Urothelium cell line (cell line): ENCODE results near the gene TPRA1.
A peak's percentile ranks its signal among the peaks of the same experiment; 100 is the strongest.
"Not testable (repeated sequence)": the region's sequence is repeated elsewhere in the genome, so short reads cannot be mapped to it uniquely, and the experiment has no call there.

Experiments
- DNase-seq: peaks from one replicate; pipeline ENCODE4 v3.0.0; 2011; ENCODE audit warnings: low spot score, mixed read lengths
- FAIRE-seq: peaks from 2 replicates; lab custom pipeline; 2011; peaks lifted over from hg19 to GRCh38; lab: Jason Lieb, UNC

TPRA1 gene

DNA sequence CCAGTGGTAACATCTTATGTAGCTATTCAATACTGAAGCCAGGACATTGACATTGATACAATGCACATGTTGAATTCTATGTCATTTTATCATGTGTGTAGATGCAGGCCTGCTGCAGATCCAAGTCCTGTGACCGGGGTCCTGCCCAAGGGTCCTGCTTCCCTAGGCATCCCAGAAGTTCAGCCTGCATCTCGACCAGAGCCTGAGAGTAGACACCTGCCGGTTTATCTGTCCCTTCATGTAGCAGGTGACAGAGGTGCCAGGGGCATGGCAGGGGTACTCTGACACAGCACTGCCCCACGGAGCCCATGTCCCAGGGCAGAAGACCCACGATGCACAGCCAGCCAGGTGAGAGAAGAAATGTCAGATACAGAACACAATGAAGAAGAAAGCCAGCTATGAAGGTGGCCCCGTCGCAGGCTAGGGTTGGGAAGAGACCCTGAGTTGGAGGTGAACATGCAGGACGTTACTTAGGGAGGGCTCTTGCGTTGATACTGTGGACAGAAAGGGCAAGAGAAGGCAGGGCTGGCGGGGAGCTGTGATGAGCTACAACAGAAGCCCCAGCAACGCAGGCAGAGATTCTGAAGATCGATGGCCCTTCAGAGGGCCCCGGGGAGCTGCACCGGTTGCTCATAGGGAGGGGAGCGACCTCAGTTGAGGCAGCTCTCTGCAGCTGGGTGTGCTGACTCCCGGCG, 51.0 kb downstream of the TPRA1 start:
- no peak for FAIRE-seq
- DNase-seq = no peak

DNA sequence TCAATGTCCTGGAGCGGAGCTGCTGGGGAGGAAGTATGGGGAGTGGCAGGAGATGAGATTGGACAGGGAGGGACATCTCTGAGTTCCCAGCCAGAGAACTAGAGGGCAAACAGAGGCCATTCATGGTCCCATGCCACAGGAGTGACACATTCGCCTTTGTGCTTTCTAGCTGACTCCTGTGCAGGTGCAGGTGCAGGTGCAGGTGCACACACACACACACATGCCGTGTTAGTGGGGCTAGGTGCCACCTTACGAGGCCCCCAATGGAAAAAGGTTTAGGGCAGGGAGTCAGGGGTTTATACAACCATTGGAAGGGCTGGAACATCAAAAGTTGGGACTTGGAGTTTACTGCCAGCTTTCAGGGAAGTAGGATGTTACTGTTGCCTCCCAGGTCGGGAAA, 52.0 kb downstream of the TPRA1 start:
- DNase-seq = no peak
- FAIRE-seq = no peak

DNA sequence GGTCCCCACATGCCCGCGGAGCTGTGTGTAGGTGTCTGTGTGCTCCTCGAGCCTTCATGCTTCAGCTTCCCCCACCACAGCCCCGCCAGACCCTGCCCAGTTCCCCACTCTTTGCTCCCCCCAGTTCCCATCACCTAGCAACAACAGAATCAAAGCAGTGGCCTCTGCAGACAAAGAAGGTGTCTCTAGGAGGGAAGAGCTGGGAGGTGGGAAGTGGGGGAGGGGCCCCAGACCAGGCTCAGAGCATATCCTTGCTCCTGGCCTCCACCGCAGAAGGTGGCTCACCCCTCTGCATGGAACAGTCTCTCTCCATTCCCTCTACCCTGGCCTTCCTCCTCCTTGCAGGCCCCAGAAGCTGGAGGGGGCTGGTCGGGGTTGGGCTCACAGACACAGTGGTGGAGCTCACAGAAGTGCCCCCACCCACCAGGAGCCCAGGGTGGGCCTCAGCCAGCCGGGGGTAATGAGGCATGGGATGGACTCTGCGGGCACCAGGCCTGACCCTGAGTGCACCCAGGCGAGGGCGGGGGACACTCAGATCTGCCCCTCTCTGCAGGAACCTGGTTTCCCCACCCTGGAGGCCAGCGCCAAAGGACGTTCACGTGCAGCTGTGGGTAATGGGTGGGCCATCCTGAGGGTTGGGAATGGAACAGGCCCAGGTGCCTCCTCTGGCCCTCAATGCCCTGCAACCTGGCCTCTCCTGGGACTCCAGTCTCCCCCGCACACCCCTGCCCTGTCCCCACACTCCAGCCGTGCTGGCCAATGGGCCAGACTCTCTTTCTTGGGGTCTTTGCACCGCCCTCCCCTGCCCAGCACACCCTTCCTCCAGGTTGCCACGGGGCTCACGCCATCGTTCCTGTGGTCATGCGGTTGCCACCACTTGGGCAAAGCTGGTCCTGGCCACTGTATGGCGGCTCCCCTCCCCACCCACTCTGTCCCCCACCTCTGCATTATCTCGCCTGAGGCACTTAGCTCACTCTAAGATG, 53.4 kb downstream of the TPRA1 start:
- DNase-seq = no peak
- FAIRE-seq = no peak

DNA sequence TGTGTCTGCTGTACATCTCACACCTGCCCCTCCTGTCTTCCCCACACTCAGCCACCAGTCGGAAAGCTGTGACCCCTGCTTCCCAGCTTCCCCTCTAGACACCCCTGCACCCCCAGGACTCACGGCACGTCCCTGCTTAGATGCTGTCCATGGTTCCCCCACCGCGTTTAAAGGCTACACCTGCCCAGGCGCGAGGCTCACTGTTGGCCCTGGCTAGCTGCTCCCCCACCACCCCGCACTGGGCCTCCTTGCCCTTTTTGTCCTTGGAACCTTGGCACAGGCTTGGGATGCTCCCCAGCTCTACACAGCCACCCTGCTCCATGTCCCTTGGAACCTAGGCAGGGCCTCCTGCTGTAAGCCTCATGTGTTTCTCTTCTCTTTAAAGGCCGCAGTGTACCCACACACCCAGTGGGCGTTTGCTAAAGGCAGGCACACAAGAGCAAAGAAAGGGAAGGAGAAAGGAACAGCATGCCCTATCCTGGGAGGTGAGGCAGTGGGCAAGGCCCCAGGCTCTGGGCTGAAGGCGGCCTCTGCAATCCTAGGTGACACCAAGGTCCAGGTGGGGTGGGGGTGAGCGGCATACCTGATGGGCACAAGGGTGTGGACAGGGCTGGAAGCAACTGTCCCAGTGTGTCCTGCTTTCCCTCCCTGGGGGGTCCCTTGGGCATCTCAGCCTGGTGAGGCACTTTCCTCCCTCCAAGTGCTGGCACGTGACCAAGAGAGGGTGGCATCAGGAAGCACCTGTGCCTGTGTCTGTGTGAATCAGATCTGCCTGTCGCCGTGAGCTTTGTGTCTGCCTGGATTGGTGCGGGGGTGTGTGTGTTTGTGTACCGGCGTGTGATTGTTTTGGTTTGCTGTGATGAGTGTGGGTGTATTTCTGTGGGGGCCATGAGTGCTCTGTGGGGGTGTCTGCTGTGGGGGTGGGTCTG, 54.4 kb downstream of the TPRA1 start:
- FAIRE-seq (no peak), DNase-seq (no peak)

DNA sequence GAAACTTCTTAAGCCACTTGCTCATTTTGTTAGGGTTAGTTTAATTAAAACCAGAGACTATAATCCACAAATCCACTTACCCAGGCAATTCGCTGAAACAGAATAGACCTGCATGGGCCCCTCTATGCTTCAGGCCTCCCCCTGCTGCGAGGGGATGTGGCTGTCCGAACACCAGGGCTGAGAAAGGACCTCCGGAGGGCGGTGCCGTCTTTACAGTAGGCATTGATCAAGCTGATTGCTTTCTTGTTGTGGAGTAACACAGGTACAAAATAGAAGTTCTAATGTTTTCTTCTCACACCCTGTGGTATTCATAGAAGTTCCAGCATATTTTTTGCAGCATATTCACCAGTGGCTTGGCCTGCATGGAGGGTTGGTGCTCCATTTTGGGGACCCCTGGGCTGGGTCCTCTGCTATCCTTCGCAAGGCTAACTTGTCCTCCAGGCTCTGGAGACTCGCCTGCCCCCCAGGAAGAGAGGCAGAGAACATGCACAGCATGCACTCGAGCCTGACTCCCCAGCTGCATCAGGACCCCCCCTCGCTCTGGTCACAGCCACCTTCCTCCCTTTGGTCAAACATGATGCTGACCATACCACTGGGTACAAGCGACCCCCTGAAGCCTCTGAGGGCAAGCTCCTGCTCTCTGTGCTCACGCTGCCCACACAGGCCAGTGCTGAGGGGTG, 55.3 kb downstream of the TPRA1 start:
- no peak for FAIRE-seq
- DNase-seq = no peak

DNA sequence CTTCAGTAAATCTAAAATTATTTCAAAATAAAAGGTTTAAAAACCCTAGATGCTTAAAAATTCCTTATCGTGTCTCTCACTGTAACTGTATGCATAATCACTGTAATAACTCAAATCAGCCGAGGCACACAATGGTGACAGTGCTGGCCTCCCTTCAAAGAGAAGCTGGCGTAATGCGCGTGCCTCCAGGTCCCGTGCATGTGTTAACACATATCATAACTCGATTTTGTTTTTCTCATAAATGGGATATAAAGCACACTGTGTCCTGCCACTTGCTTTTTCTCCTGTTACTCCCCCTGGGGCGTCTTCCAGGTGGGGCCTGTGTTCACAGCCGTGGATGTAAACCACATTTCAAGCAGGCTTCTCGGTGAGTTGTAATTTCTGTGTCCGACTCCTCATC, 56.0 kb downstream of the TPRA1 start:
- DNase-seq (no peak), FAIRE-seq (no peak)

DNA sequence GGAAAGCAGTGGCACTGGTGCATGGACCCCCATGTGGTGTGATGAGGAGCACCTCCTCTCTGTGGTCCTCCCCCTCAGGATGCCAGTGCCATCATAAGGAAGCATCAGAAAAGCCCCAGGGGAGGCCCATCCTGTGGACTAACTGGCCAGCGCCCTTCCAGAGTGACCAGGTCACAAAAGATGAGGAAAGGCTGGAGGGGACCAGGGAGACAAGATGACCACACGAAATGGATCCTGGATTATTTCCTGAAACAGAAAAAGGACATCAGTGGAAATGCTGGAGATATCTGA, 56.4 kb downstream of the TPRA1 start:
- no peak for DNase-seq
- FAIRE-seq = no peak

DNA sequence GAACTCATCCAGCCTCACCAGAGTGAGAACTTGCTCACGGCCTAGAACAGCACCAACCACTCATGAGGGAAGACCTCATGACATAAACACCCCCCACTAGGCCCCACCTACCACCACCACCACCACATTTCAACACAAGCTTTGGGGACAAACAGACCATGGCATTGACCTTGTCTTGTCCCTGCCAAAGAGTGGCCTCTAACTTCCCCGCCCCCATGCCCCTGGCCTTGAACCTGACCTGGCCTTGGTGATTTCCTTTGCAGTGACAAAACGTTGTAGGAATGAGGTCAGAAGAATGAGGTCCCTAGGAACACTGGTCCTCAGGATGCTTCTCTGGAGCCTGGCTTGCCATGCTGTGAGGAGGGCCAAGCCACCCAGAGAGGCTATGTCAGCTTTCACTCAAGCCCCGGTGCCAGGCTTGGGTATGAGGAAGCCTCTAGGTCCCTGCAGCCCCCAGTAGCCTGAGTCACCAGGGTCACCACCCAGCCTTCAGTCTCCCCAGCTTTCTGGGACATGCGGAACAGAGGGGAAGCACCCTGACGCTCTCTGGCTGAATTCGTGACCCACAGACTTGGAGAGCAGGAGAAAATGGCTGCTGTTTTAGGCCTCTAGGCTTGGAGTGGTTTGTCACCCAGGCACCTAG, 57.9 kb downstream of the TPRA1 start:
- FAIRE-seq (no peak), DNase-seq (no peak)

DNA sequence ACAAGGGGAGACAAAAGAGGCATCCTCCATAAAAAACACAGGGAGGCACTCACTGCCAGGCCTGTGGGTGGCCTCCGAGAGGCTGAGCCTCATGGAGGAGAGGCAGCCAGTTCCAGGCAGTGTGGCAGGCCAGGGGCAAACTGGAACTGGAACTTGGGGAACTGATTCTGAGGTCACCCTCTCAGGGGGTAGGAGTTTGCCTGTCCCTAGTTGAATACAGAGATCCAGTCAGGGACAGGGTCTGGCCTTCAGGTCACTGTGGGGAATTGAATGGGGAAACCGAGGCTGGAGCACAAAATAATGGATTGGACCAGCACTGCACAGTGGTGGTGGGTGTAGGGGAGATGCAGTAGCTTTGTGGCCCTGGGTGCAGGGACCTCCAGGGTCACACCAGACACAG, 58.7 kb downstream of the TPRA1 start:
- DNase-seq = no peak
- FAIRE-seq = no peak

DNA sequence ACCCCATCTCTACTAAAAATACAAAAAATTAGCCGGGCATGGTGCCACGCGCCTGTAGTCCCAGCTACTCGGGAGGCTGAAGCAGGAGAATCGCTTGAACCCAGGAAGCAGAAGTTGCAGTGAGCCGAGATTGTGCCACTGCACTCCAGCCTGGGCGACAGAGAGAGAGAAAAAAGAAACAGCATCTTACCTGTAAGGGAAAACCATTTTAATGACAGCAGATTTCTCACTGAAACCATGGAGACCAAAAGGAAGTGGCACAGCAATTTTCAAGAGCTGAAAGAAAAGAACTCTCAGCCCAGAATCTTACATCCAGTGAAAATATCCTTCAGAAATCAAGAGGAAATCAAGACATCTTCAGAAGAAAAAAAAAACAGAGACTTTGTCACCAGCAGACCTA, 59.7 kb downstream of the TPRA1 start:
- not testable (repeated sequence) for FAIRE-seq, DNase-seq

DNA sequence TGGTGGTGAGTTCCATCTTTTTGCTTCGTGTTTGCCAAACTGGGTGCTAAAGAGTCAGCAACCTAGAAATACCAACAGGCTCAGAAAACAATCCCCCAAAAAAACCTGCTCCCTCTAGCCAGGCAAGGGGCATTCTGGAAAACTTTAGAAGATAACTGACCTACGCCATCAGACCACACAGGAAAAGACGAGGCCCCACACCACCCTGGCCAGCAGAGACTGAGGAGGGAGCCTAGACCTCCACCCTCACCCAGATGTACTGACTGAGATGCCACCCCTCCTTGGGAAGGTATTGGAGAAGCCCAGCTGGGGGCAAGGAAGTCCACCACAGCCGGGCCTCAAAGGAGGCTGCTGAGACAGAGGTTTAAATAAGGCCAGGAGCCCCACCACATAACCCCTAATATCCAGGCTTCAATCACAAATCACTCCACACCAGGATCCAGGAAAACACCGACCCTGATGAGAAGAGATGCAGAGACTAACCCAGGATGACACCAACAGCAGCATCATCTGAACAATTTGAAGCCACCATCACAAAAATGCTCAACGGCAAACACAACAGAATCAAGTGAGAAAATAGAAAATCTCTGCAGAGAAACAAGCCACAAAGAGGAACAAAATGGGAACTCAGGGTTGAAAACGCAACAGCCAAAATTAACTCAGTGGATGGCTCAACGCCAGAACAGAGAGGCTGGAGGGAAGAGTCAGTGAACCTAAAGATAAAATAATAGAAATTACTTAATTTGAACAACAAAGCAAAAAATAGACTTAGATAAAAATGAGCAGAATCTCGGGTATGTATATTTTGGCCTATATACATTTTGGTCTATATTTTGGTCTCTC, 61.0 kb downstream of the TPRA1 start:
- DNase-seq = no peak
- no peak for FAIRE-seq

DNA sequence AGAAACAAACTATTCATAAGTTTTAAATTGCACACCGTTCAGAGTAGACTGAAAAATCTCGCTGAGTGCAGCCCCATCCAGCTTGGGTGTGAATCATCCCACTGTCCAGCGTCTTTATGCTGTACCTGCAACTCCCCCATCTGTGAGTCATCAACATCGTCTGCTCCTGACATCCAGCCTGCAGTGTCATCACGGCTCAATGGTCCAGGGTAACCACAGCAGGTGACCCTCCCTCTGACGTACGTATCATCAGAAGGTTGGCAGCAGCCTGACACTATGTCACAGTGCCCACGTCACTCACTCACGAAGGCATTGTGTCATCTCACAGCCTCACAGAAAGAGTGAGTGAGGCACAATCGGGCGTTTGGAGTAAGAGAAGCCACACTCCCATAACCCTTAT, 65.2 kb downstream of the TPRA1 start:
- FAIRE-seq (peak; percentile 89), DNase-seq (peak; percentile 94)

DNA sequence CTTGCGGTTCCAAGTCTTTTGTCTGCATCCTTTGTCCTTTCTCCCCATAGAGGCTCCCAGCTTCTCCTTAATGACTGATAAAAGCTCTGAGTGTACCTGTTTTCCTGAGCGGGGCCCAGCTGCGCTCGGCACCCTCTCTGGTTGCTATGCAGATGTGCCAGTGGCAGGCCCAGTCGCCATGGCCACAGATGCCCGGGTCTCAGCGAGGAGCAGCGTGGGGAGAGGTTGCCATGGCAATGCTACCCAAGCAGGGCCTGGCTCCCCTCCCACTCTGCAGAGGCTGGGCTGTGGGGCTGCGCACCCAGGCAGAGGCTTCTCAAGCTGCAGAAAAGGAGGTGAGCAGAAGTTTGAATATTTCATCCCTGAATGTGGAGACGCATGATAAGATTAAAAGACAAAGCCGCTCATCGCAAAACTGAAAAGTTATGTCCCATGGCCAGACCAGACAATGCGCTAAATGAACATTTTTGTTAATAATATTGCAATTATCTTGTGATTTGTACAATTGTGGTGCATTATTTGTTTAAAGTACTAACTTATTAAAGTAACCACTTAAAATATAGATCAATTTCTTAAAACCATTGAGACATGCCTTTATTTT, 66.1 kb downstream of the TPRA1 start:
- FAIRE-seq = no peak
- DNase-seq = no peak
